Measurements from ENCODE around the gene MORN1. TPM values are rescaled to one million over a fixed set of nuclear protein-coding genes. Genes with fewer than 3 reads are reported as not detected.

The MORN1 gene
- total RNA-seq, 2 experiments from 2014 or later, result 5.3 to 6.5 TPM

- no peak for ATAC-seq (ENCODE audit: poor library complexity)
- Mint-ChIP-seq H3K4me3 (no peak overlapping the region), H3K9me3 (no peaks in the 10 kb centered on the region), H3K27ac (no peak overlapping the region), H3K27me3 (no peaks in the 10 kb centered on the region), H3K36me3 (ENCODE audit: low read depth) (no peaks in the 10 kb centered on the region), H3K4me1 (ENCODE audit: low read depth) (no peaks in the 10 kb centered on the region)
- H3K9me3 ChIP-seq (ENCODE audit: control insufficient read depth in 1 of 2, insufficient read depth in 1 of 2, low read length in 2 of 2), result no peaks in the 10 kb centered on the region
- no peaks in the 10 kb centered on the region for H3K4me1 ChIP-seq (ENCODE audit: insufficient read depth, low read length)
- H3K27me3 ChIP-seq (ENCODE audit: control insufficient read depth in 1 of 2, insufficient read depth in 2 of 2, low read length in 2 of 2), result no peaks in the 10 kb centered on the region
- ChIA-PET POLR2A (no interaction called here), CTCF (no interaction called here)
- no peak overlapping the region for H3K4me3 ChIP-seq (ENCODE audit: low read length)
- no peak overlapping the region for H3K27ac ChIP-seq (ENCODE audit: low read depth in 1 of 2, low read length in 2 of 2)
- intact Hi-C loops (cut with DNase I, micrococcal nuclease), result no loop called here
- no peak for TF ChIP-seq CTCF (IDR thresholded peaks at IDR 0.05)
- DNase-seq, result no peak
- no peaks in the 10 kb centered on the region for H3K36me3 ChIP-seq (ENCODE audit: insufficient read depth, low read length)
Observed at GRCh38 chr1:2349806-2350205, 41.5 kb downstream of the MORN1 start.

GRCh38 chr1:2348346-2349325 lies 42.7 kb downstream of the MORN1 start:
- Mint-ChIP-seq H3K36me3 (ENCODE audit: low read depth) (no peaks in the 10 kb centered on the region), H3K27me3 (no peaks in the 10 kb centered on the region), H3K9me3 (no peaks in the 10 kb centered on the region), H3K27ac (no peak overlapping the region), H3K4me1 (ENCODE audit: low read depth) (no peaks in the 10 kb centered on the region), H3K4me3 (no peak overlapping the region)
- POLR2A ChIA-PET, result no interaction called here
- ATAC-seq (ENCODE audit: poor library complexity) (no peak), DNase-seq (peak in 2 of 14 experiments; percentile 0 to 4)
- Histone ChIP-seq H3K27me3 (ENCODE audit: control insufficient read depth in 1 of 2, insufficient read depth in 2 of 2, low read length in 2 of 2) (no peaks in the 10 kb centered on the region), H3K4me3 (ENCODE audit: low read length) (no peak overlapping the region), H3K36me3 (ENCODE audit: insufficient read depth, low read length) (no peaks in the 10 kb centered on the region), H3K9me3 (ENCODE audit: control insufficient read depth in 1 of 2, insufficient read depth in 1 of 2, low read length in 2 of 2) (no peaks in the 10 kb centered on the region), H3K4me1 (ENCODE audit: insufficient read depth, low read length) (no peaks in the 10 kb centered on the region), H3K27ac (ENCODE audit: low read depth in 1 of 2, low read length in 2 of 2) (no peak overlapping the region)
- intact Hi-C loops (cut with DNase I, micrococcal nuclease), result no loop called here
- CTCF ChIA-PET, result no interaction called here
- TF ChIP-seq CTCF (IDR thresholded peaks at IDR 0.05), result no peak

GRCh38 chr1:2347896-2348295 lies 43.5 kb downstream of the MORN1 start:
- H3K9me3 Mint-ChIP-seq, result no peaks in the 10 kb centered on the region
- no peaks in the 10 kb centered on the region for H3K36me3 ChIP-seq (ENCODE audit: insufficient read depth, low read length)
- H3K27ac ChIP-seq (ENCODE audit: low read depth in 1 of 2, low read length in 2 of 2), result no peak overlapping the region
- TF ChIP-seq CTCF (IDR thresholded peaks at IDR 0.05), result no peak
- no peaks in the 10 kb centered on the region for H3K4me1 Mint-ChIP-seq (ENCODE audit: low read depth)
- intact Hi-C loops (cut with DNase I, micrococcal nuclease), result no loop called here
- no peak overlapping the region for H3K4me3 ChIP-seq (ENCODE audit: low read length)
- ATAC-seq (ENCODE audit: poor library complexity) (no peak), DNase-seq (no peak)
- no peaks in the 10 kb centered on the region for H3K36me3 Mint-ChIP-seq (ENCODE audit: low read depth)
- no peaks in the 10 kb centered on the region for H3K27me3 ChIP-seq (ENCODE audit: control insufficient read depth in 1 of 2, insufficient read depth in 2 of 2, low read length in 2 of 2)
- CTCF ChIA-PET, result no interaction called here
- POLR2A ChIA-PET, result no interaction called here
- no peak overlapping the region for H3K27ac Mint-ChIP-seq
- H3K4me3 Mint-ChIP-seq, result no peak overlapping the region
- no peaks in the 10 kb centered on the region for H3K27me3 Mint-ChIP-seq
- H3K4me1 ChIP-seq (ENCODE audit: insufficient read depth, low read length), result no peaks in the 10 kb centered on the region
- no peaks in the 10 kb centered on the region for H3K9me3 ChIP-seq (ENCODE audit: control insufficient read depth in 1 of 2, insufficient read depth in 1 of 2, low read length in 2 of 2)

Measured in CD4-positive, alpha-beta T cell (primary cell).